ENCODE data around the gene ITPK1. TPM values are rescaled to one million over a fixed set of nuclear protein-coding genes. Genes with fewer than 3 reads are reported as not detected.

Gene ITPK1
- polyA plus RNA-seq, 2 of the 4 experiments (the other 2 are of a cell fraction), result 46.2 to 47.0 TPM

DNA sequence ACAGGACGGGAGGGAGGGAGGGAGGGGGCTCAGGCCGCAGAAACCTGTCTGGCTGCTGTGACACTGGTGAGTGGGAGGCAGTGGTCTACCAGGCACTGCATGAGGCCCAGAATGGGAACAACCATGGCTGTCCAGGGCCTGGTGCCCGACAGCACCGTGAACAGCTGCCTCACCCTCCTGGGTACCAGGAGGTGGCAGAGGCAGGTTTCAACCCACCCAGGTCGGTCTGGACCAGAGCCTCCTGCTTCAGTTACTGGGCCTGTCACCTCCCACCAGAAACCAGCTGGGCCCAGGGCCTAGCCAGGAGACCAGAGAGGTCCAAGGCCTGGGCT lies 80.2 kb downstream of the ITPK1 start:
- TF ChIP-seq USF2 (IDR thresholded peaks at IDR 0.05) (no peak; the same call in 1 of the 2 replicates), JUNB (IDR thresholded peaks at IDR 0.05) (no peak), CHD2 (IDR thresholded peaks at IDR 0.05; ENCODE audit: low read length, partially characterized antibody) (no peak), SREBF2 (IDR thresholded peaks at IDR 0.05) (no peak), EHF (CRISPR knock-in tag; IDR thresholded peaks at IDR 0.05) (no peak), ELK1 (IDR thresholded peaks at IDR 0.05; ENCODE audit: low read depth, low read length) (no peak)
- FAIRE-seq, result no peak
- Histone ChIP-seq H3K9me3 (no peaks in the 10 kb centered on the region), H3K27ac (peak overlapping the region; percentile 75 to 89), H3K4me3 (no peak overlapping the region), H3K4me2 (peak overlapping the region; percentile 54), H3K4me1 (peaks cover 94% of the 10 kb centered on the region)
- DNase-seq (ENCODE audit: low read depth in 1 of 2, low spot score in 1 of 2), result no peak
- ATAC-seq, result peak; percentile 1 to 9; a peak in 2 of 6 replicates
- ChIA-PET POLR2A (no interaction called here), CTCF (interaction anchor here (1.7 to 2.1 kb wide), 2 partner anchors 18 to 79 kb away, joined by 3 to 6 read pairs; no protein-coding TSS in a partner anchor)
- WGBS (ENCODE audit: missing lambda C conversion rate), result 100% methylated on average over 1 of the region's 5 CpGs

GRCh38 chr14:93034671-93034994 lies 81.1 kb downstream of the ITPK1 start:
- ATAC-seq, result no peak
- H3K4me1 ChIP-seq, result peaks cover 94% of the 10 kb centered on the region
- FAIRE-seq, result no peak
- H3K4me3 ChIP-seq, result no peak overlapping the region
- H3K4me2 ChIP-seq, result peak overlapping the region; percentile 61; the same call in 2 of the 3 replicates
- peak overlapping the region; percentile 75 to 89 for H3K27ac ChIP-seq
- CTCF ChIA-PET, result interaction anchor here (1.0 to 2.1 kb wide), 5 partner anchors 13 to 156 kb away, joined by 3 to 6 read pairs (median 4); no protein-coding TSS in a partner anchor
- POLR2A ChIA-PET, result no interaction called here
- TF ChIP-seq JUNB (IDR thresholded peaks at IDR 0.05) (no peak), TP53 (CRISPR knock-in tag; IDR thresholded peaks at IDR 0.05) (no peak)
- WGBS (ENCODE audit: missing lambda C conversion rate), result 92% methylated on average over 4 of the region's 5 CpGs
- no peak for DNase-seq (ENCODE audit: low read depth in 1 of 2, low spot score in 1 of 2)
- no peaks in the 10 kb centered on the region for H3K9me3 ChIP-seq

DNA sequence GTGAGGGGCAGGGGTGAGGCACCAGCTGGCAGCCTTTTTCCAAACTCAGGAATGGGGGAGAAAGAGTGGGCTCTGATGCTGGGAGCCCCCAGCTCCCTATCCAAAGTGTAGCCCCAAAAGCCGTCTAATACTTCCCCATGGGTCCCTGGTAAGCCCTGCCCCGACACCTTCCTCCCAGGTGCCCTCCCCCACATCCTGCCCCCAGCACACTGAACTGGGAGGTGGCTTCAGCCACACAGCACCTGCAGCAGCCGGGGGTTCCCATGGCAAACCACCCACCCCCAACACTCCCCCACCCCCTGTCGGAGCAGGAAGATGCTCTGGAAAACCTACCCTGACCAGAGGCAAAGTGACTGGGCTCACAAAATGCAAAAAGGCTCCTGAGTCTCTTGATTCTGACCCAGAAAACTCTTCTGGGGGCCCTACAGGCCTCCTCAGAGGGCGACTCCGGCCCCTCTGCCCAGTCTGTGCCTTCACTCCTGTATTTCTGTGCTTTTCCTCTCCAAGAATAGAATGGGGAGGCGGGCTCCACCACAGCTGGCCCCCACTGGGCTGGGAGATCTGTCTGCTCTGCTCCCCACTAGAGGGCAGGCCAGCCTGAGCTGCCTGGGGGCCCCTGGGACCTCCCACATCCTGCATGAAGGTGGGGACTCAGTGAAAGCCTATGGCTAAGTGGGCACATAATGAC lies 81.6 kb downstream of the ITPK1 start:
- Histone ChIP-seq H3K4me2 (peak overlapping the region; percentile 61), H3K4me1 (peaks cover 91% of the 10 kb centered on the region)

More for the DNA sequence above, 81.6 kb downstream of the ITPK1 start:
- FAIRE-seq (no peak), ATAC-seq (peak; percentile 35 to 74; a peak in 3 of 6 replicates), DNase-seq (ENCODE audit: low read depth in 1 of 2, low spot score in 1 of 2) (no peak)
- CTCF ChIA-PET, result interaction anchor here (0.7 to 2.1 kb wide), 7 partner anchors 12 to 185 kb away, joined by 3 to 6 read pairs (median 3); no protein-coding TSS in a partner anchor
- 93% methylated on average over 5 of the region's 7 CpGs for WGBS (ENCODE audit: missing lambda C conversion rate)
- H3K27ac ChIP-seq, result peak overlapping the region; percentile 75 to 89
- no peak overlapping the region for H3K4me3 ChIP-seq
- POLR2A ChIA-PET, result no interaction called here
- TF ChIP-seq, protein P1, sequence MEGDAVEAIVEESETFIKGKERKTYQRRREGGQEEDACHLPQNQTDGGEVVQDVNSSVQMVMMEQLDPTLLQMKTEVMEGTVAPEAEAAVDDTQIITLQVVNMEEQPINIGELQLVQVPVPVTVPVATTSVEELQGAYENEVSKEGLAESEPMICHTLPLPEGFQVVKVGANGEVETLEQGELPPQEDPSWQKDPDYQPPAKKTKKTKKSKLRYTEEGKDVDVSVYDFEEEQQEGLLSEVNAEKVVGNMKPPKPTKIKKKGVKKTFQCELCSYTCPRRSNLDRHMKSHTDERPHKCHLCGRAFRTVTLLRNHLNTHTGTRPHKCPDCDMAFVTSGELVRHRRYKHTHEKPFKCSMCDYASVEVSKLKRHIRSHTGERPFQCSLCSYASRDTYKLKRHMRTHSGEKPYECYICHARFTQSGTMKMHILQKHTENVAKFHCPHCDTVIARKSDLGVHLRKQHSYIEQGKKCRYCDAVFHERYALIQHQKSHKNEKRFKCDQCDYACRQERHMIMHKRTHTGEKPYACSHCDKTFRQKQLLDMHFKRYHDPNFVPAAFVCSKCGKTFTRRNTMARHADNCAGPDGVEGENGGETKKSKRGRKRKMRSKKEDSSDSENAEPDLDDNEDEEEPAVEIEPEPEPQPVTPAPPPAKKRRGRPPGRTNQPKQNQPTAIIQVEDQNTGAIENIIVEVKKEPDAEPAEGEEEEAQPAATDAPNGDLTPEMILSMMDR (IDR thresholded peaks at IDR 0.05), result peak; percentile 52
- TF ChIP-seq, protein P2, sequence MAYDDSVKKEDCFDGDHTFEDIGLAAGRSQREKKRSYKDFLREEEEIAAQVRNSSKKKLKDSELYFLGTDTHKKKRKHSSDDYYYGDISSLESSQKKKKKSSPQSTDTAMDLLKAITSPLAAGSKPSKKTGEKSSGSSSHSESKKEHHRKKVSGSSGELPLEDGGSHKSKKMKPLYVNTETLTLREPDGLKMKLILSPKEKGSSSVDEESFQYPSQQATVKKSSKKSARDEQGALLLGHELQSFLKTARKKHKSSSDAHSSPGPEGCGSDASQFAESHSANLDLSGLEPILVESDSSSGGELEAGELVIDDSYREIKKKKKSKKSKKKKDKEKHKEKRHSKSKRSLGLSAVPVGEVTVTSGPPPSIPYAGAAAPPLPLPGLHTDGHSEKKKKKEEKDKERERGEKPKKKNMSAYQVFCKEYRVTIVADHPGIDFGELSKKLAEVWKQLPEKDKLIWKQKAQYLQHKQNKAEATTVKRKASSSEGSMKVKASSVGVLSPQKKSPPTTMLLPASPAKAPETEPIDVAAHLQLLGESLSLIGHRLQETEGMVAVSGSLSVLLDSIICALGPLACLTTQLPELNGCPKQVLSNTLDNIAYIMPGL (CRISPR knock-in tag; IDR thresholded peaks at IDR 0.05; ENCODE audit: borderline replicate concordance), result no peak
- TF ChIP-seq RAD21 (conservative IDR thresholded peaks at IDR 0.05 in 1 of 2, IDR thresholded peaks at IDR 0.05 in 1 of 2) (peak; percentile 33 to 40; a peak in 2 of 5 replicates), SMC3 (IDR thresholded peaks at IDR 0.05) (peak; percentile 13; the same call in 1 of the 3 replicates)
- H3K9me3 ChIP-seq, result no peaks in the 10 kb centered on the region
